ENCODE results near the gene ABHD6. TPM values are rescaled to one million over a fixed set of nuclear protein-coding genes. Genes with fewer than 3 reads are reported as not detected.

Gene ABHD6
- total RNA-seq, 1 experiment from 2014 or later = 12.7 TPM

DNA sequence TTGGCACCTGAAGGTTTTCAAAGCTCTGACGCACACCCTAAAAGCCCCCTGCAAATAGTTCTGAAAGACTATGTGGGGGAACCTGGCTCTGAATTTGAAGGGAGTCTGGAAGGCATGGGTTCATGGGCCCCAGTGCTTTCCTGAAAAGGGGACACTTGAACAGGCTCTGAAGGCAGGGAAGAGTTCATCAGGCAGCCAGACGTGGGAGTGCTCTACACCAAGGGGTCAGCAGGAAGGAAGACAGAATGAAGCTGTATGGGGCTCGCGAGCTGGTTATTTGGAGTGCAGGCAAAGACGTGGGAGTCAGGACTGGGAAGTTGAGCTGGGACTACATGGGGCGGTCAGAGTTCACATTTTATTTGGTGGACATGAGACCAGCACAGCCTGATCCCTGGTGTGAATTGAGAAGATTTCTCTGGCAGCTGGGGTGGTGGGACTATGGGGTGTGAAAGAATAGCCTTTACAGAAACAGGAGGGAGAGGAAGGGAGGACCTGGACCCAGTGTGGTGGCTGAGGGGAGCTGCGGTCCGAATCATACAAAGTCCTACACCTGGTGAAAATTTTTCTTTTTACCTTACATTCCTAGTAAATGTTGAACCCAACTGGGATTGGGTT is 12.6 kb downstream of the ABHD6 start:
- Histone ChIP-seq H3K4me3 (replicated peaks in 1 of 2; ENCODE audit: low read depth in 1 of 2, low read length in 2 of 2) (no peak overlapping the region), H3K4me2 (ENCODE audit: low read length) (no peak overlapping the region), H3K4me1 (ENCODE audit: control insufficient read depth in 1 of 2, insufficient read depth in 2 of 2, low read length in 2 of 2) (no peaks in the 10 kb centered on the region), H3K27ac (ENCODE audit: low read depth, low read length) (no peak overlapping the region), H3K27me3 (ENCODE audit: insufficient read depth, low read length) (no peaks in the 10 kb centered on the region), H3K9me3 (ENCODE audit: control insufficient read depth in 1 of 2, insufficient read depth in 1 of 2, low read depth in 1 of 2, low read length in 2 of 2) (no peaks in the 10 kb centered on the region), H3K79me2 (ENCODE audit: insufficient read depth, low read length) (no peaks in the 10 kb centered on the region), H2AFZ (ENCODE audit: low read depth, low read length, poor library complexity, severe bottlenecking) (no peak overlapping the region), H4K20me1 (ENCODE audit: insufficient read depth) (no peaks in the 10 kb centered on the region), H3K36me3 (ENCODE audit: control insufficient read depth in 1 of 2, insufficient read depth in 2 of 2, low read length in 2 of 2) (no peaks in the 10 kb centered on the region), H3K9ac (ENCODE audit: low read length) (no peak overlapping the region), H3K9me2 (ENCODE audit: insufficient read depth) (no peaks in the 10 kb centered on the region)
- TF ChIP-seq SP1 (IDR thresholded peaks at IDR 0.05; ENCODE audit: low read depth) (no peak), EGR1 (IDR thresholded peaks at IDR 0.05; ENCODE audit: low read depth) (no peak), POLR2AphosphoS5 (IDR thresholded peaks at IDR 0.05; ENCODE audit: low read depth, low read length) (no peak), ZNF274 (IDR thresholded peaks at IDR 0.05; ENCODE audit: low read depth, low read length) (no peak), EZH2 (IDR thresholded peaks at IDR 0.05) (no peak), ZFX (IDR thresholded peaks at IDR 0.05) (no peak), CBX3 (IDR thresholded peaks at IDR 0.05; ENCODE audit: low read depth) (no peak), CEBPB (IDR thresholded peaks at IDR 0.05; ENCODE audit: low read depth) (no peak), YY1 (IDR thresholded peaks at IDR 0.05; ENCODE audit: extremely low read depth, insufficient replicate concordance, low read depth, low read length) (no peak), EZH2phosphoT487 (IDR thresholded peaks at IDR 0.05; ENCODE audit: borderline replicate concordance) (no peak), ELF1 (IDR thresholded peaks at IDR 0.05; ENCODE audit: borderline replicate concordance, low read depth) (no peak), SIN3A (IDR thresholded peaks at IDR 0.05; ENCODE audit: low read depth) (no peak), SRF (IDR thresholded peaks at IDR 0.05; ENCODE audit: low read depth) (no peak), TCF7L2 (IDR thresholded peaks at IDR 0.05; ENCODE audit: borderline replicate concordance, extremely low read depth, insufficient read depth, insufficient read length) (no peak), FOSL1 (IDR thresholded peaks at IDR 0.05; ENCODE audit: low read depth) (no peak)
- TF ChIP-seq, protein P1, sequence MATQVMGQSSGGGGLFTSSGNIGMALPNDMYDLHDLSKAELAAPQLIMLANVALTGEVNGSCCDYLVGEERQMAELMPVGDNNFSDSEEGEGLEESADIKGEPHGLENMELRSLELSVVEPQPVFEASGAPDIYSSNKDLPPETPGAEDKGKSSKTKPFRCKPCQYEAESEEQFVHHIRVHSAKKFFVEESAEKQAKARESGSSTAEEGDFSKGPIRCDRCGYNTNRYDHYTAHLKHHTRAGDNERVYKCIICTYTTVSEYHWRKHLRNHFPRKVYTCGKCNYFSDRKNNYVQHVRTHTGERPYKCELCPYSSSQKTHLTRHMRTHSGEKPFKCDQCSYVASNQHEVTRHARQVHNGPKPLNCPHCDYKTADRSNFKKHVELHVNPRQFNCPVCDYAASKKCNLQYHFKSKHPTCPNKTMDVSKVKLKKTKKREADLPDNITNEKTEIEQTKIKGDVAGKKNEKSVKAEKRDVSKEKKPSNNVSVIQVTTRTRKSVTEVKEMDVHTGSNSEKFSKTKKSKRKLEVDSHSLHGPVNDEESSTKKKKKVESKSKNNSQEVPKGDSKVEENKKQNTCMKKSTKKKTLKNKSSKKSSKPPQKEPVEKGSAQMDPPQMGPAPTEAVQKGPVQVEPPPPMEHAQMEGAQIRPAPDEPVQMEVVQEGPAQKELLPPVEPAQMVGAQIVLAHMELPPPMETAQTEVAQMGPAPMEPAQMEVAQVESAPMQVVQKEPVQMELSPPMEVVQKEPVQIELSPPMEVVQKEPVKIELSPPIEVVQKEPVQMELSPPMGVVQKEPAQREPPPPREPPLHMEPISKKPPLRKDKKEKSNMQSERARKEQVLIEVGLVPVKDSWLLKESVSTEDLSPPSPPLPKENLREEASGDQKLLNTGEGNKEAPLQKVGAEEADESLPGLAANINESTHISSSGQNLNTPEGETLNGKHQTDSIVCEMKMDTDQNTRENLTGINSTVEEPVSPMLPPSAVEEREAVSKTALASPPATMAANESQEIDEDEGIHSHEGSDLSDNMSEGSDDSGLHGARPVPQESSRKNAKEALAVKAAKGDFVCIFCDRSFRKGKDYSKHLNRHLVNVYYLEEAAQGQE (IDR thresholded peaks at IDR 0.05; ENCODE audit: low read depth) = no peak
- TF ChIP-seq, protein P2, sequence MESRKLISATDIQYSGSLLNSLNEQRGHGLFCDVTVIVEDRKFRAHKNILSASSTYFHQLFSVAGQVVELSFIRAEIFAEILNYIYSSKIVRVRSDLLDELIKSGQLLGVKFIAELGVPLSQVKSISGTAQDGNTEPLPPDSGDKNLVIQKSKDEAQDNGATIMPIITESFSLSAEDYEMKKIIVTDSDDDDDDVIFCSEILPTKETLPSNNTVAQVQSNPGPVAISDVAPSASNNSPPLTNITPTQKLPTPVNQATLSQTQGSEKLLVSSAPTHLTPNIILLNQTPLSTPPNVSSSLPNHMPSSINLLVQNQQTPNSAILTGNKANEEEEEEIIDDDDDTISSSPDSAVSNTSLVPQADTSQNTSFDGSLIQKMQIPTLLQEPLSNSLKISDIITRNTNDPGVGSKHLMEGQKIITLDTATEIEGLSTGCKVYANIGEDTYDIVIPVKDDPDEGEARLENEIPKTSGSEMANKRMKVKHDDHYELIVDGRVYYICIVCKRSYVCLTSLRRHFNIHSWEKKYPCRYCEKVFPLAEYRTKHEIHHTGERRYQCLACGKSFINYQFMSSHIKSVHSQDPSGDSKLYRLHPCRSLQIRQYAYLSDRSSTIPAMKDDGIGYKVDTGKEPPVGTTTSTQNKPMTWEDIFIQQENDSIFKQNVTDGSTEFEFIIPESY (IDR thresholded peaks at IDR 0.05; ENCODE audit: extremely low read depth, insufficient replicate concordance, low read length) = no peak
- TF ChIP-seq, protein P3, sequence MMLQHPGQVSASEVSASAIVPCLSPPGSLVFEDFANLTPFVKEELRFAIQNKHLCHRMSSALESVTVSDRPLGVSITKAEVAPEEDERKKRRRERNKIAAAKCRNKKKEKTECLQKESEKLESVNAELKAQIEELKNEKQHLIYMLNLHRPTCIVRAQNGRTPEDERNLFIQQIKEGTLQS (IDR thresholded peaks at IDR 0.05) = no peak
- intact Hi-C loops (cut with micrococcal nuclease) = no loop called here
- ATAC-seq = no peak
- ChIA-PET POLR2A (no interaction called here), CTCF (interaction anchor here (0.7 kb wide), 1 partner anchor 56 kb away, joined by 3 read pairs; the partner anchor contains the start of genes HTD2 and RPP14), RAD21 (ENCODE audit: low non-redundant PET in 1 of 2, low total read pairs in 2 of 2, uncharacterized antibody in 2 of 2, unreplicated experiment in 2 of 2) (no interaction called here)
- DNase-seq (ENCODE audit: low read depth, low spot score) = no peak
- BruUV-seq (replicated peaks) = no TSS peak
